GM19025 (cell line): ENCODE results near the gene CD79B.
"Not testable (repeated sequence)": the region's sequence is repeated elsewhere in the genome, so short reads cannot be mapped to it uniquely, and the experiment has no call there.

Source experiments
- ATAC-seq: cut with Tn5 transposase; IDR thresholded peaks from one replicate; pipeline ENCODE4 v1.9.1; 2021; ENCODE audit warnings: mild to moderate bottlenecking, low read depth, moderate library complexity; ENCODE audit not compliant: unreplicated experiment

Gene CD79B

DNA sequence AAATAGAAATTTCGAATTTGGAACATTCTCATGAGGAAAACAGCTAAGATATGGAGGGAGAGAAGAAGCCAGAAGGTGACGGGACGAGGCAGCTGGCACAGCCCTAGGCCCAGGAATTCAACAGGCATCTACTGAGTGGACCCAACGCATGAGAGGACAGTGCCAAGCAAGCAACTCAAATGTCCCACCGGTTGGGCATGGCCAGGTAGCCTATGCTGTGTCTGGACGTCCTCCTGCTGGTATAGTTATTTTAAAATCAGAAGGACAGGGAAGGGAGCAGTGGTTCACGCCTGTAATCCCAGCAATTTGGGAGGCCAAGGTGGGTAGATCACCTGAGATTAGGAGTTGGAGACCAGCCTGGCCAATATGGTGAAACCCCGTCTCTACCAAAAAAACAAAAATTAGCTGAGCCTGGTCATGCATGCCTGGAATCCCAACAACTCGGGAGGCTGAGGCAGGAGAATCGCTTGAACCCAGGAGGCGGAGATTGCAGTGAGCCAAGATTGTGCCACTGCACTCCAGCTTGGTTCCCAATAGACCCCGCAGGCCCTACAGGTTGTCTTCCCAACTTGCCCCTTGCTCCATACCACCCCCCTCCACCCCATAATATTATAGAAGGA is 15.5 kb downstream of the CD79B start:
- ATAC-seq = no peak

DNA sequence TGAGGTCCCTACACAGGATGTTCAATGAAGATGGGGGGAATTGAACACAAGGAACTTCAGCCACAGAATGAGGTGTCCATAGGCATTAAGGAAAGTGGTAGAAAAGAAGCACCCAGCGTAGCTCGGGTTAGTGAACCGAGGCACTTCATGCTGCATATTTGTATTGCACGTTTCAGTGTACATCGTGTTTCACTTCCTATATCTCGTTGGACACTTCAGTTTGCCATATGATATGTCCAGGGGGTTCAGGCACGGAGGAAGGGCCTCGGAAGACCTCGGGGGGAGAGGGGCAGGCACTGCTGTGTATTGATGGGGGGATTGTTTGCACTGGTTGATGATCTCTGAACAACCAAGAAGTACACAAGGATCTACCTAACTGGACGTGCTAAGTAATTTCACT is 16.4 kb downstream of the CD79B start:
- not testable (repeated sequence) for ATAC-seq

DNA sequence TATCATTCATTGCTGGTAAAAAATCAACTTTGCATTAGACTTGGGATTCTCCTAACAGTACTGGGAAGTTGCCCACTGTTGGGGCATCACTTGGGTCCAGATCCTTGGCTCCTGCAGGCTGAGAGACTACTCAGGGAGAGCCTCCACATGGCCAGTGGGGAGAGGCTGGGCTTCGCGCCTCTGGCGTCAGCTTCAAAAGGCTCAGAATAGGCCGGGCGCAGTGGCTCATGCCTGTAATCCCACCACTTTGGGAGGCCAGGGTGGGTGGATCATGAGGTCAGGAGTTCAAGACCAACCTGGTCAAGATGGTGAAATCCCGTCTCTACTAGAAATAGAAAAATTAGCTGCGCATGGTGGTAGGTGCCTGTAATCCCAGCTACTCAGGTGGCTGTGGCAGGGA is 17.7 kb downstream of the CD79B start:
- ATAC-seq = no peak

DNA sequence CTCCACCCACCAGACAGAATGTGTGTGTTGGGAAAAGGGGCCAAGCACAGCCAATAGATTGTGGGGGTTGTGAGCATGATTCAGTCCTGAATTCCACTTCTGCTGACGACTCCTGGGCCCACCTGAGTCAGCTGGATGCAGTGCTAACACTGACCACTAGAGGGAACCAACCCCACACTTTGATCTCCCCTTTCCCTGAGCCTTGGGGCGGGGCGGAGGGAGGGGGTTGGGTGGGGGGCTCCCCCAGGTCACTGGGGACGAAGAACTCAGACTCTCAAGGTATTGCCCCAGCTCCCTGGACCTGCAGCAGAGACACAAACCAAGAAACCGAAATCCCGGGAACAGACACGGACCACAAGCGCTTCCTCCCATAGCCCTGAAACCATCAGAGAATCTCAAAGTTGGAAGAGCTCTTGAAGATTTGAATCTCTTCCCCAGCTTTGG is 20.5 kb downstream of the CD79B start:
- ATAC-seq = no peak

DNA sequence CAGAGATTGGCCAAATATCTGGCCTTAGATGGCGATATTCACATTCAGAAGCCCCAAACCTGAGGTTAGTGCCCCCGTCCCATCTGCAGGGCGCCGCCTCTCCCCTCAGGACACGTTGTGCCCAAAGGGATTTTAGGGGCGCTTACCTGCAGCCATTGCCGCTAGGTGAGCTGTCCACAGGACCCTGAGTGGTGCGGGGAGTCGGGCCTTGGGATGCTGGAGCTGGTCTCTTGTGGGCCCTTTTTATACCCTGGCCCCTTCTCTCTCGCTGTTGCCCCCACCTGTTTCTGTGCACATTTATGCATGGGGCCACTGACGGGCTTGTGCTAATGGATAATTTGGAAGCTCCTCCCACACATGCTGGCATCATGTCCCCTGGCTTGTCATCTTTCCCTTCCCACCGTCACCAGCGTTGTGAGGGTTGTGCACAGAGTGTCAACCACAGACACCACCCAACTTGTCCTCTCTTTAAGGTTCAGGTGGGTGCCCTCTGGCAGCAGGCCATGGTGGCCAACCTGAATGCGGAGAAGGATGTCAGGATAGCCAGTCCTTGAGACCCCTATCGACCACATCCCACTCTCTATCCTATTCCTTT is 21.0 kb downstream of the CD79B start, which contains the start of gene CSHL1:
Gene CSHL1 (minus strand): TSS at position 218 of the 595 bp plus-strand sequence. CDS start 62 bp downstream, at position 156.
- no peak for ATAC-seq

DNA sequence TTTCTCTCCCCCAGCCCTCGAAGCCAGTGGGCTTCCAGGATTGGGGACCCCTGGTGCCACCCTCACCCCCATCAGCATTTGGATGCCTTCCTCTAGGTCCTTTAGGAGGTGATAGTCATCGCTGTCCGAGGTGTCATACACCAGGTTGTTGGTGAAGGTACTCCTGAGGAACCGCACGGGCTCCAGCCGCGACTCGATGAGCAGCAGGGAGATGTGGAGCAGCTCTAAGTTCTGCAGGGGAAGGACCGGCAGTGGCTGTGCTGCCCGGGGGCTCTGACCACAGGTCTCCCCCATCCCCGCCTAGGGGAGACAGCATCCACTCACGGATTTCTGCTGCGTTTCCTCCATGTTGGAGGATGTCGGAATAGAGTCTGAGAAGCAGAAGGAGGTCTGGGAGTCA is 22.0 kb downstream of the CD79B start:
- no peak for ATAC-seq

DNA sequence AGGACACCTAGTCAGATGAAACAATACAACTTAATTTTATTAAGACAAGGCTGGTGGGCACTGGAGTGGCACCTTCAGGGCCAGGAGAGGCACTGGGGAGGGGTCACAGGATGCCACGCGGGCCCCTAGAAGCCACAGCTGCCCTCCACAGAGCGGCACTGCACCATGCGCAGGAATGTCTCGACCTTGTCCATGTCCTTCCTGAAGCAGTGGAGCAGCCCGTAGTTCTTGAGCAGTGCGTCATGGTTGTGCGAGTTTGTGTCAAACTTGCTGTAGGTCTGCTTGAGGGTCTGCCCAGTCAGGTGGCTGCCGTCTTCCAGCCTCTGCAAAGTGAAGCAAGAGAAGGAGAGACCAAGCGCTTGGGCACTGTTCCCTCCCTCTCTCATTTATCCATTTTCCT is 22.5 kb downstream of the CD79B start:
- not testable (repeated sequence) for ATAC-seq

DNA sequence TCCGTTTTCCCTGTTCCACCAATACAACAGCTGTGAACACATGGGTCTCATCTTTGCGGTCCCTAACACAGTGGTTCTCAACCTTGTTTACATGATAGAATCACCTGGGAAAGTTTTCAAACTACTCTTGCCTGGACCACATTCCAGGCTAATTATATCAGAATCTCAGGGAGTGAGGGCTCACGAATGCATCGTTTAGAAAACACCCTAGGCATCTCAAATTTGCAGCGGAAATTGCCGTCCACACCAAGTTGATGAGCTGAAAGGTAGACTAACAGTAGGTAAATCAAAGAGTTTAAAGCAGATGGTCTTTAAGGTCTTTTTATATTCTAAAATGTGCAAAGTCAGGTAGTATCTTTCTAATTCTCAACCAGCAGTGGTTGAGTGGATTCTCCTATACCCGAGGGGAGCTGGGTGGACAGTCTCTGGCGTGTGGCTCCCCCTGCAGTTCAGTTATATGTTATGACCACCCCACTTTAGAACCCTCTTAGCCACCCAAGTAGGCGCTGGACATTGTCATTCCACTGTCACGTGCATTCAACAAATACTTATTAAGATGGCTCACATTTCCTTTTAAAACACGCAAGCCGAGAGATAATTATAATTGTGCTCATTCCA is 24.9 kb downstream of the CD79B start:
- ATAC-seq = not testable (repeated sequence)

DNA sequence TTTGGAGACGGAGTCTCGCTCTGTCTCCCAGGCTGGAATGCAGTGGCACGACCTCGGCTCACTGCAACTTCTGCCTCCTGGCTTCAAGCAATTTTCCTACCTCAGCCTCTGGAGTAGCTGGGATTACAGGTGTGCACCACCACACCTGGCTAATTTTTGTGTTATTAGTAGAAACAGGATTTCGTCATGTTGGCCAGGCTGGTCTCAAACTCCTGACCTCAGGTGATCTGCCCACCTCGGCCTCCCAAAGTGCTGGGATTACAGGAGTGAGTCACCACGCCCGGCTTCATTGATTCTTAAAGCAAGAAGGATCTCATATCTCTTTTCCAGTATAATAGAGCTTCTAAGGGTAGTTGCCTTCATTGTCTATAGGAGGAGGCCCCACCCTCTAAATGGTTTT is 27.3 kb downstream of the CD79B start:
- not testable (repeated sequence) for ATAC-seq

DNA sequence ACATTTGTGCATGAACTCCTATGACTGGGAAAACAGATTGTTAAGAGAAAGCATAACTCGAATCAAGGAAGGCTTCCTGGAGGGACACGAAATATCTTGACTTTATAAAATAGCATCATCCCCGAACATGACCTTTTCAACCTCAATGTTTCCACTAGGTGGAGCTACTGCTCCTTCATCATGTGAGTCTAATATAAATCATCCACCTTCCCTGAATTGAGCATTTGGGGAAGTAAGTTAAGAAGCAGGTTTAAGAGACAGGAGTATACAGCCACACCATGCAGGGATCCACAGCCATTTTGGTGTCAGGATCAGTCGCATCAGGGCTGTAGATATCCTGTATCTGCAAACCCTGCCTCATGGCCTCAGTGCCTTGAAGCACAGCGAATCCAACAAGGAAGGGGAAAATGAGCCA is 28.3 kb downstream of the CD79B start:
- ATAC-seq = not testable (repeated sequence)

DNA sequence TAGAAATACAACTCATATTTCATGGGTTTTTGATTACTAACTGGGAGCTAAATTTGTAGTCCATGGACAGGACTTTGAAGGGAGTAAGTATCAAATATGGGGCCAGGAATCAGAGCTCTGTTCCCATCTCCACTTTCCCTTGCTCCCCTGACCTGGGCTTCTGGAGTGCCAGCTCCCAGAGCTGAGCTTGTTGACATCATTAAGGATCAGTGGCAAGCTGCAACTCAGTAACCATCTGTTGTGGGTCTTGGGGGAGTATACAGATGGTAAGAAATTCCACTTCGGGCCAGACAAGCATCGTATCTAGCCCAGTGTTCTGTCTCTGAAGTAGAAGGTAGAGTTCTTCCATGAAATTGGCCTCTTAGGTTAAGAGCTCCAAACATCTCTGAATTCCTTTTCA is 30.2 kb downstream of the CD79B start:
- ATAC-seq = not testable (repeated sequence)

DNA sequence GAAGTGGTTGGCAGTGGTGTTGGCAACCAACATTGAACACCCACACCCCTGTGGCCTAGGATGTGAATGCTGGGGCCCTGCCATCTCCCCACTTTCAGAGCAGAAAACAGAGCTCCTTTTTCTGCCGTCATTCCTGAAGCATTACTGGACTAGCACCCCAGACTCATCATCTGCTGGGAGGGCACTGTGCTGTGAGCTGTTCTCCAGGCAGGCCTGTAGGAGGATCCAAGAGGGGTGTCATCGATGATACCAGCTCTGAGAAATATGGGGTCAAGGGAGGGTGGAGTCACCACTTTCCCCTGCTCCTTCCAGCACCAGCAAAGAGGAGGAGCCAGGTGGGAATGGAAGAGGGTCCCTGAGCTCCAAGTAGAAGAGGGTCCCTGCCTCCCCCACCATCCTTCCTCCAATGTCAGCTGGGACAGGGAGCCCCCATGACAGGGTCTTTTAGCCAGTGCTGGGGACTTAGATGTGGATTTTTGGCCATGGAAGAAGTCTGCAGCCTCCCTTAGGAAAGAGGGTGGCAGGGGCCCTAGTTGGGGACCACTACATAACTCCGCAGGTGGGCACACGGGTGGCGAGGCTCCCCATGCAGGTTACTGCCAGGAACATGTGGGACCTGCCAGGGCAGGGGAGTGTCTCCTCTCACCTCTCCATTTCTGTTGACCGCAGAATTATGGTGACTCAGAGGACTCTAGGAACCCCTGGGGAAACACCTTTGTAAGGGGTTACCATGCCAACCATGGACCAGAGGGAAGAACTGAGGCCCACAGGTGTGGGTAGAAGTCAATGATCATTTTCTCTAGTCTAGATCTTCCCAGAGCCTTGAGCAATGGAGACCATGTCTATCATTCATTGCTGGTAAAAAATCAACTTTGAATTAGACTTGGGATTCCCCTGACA is 33.0 kb downstream of the CD79B start:
- not testable (repeated sequence) for ATAC-seq

DNA sequence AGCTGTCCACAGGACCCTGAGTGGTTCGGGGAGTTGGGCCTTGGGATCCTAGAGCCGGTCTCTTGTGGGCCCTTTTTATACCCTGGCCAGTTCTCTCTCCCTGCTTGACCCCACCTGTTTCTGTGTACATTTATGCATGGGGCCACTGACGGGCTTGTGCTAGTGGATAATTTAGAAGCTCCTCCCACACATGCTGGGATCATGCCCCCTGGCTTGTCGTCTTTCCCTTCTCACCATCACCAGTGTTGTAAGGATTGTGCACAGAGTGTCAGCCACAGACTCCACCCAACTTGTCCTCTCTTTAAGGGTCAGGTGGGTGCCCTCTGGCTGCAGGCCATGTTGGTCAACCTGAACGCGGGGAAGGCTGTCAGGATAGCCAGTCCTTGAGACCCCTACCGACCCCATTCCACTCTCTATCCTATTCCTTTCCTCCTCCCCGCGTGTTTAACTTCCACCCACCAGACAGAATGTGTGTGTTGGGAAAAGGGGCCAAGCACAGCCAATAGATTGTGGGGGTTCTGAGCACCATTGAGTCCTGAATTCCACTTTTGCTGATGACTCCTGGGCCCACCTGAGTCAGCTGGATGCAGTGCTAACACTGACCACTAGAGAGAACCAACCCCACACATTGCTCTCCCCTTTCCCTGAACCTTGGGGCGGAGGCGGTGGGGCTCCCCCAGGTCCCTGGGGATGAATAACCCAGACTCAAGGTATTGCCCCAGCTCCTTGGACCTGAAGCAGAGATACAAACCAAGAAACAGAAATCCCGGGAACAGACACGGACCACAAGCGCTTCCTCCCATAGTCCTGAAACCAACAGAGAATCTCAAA is 35.4 kb downstream of the CD79B start, which contains the start of gene CSH1:
Gene CSH1 (minus strand): TSS at position 51 of the 831 bp plus-strand sequence. CDS start 63 bp downstream, outside the sequence.
- not testable (repeated sequence) for ATAC-seq

DNA sequence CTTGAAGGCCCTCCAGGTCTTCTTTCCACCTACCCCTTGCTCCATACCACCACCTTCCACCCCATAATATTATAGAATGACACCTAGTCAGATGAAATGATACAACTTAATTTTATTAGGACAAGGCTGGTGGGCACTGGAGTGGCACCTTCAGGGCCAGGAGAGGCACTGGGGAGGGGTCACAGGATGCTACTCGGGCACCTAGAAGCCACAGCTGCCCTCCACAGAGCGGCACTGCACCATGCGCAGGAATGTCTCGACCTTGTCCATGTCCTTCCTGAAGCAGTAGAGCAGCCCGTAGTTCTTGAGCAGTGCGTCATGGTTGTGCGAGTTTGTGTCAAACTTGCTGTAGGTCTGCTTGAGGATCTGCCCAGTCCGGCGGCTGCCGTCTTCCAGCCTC is 37.3 kb downstream of the CD79B start:
- ATAC-seq = not testable (repeated sequence)

DNA sequence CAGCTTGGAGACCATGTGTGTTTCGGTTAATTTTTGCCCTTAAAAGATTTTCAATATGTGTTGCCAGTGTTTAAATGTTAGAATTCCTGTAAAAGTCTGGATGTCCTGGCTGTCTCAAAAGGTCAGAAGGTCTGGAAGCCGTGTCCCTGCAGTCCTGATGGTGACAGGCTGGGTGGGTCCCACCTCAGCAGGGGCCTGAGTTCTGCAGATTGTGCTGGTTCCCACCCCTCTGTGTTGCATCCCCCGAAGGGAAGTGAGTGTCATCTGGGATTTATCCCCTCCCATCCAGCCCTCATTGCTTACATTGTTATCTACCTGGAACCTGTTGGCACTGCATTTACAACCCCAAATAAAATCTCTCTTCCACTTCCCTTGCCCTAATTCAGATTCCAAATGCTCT is 38.1 kb downstream of the CD79B start:
- not testable (repeated sequence) for ATAC-seq

DNA sequence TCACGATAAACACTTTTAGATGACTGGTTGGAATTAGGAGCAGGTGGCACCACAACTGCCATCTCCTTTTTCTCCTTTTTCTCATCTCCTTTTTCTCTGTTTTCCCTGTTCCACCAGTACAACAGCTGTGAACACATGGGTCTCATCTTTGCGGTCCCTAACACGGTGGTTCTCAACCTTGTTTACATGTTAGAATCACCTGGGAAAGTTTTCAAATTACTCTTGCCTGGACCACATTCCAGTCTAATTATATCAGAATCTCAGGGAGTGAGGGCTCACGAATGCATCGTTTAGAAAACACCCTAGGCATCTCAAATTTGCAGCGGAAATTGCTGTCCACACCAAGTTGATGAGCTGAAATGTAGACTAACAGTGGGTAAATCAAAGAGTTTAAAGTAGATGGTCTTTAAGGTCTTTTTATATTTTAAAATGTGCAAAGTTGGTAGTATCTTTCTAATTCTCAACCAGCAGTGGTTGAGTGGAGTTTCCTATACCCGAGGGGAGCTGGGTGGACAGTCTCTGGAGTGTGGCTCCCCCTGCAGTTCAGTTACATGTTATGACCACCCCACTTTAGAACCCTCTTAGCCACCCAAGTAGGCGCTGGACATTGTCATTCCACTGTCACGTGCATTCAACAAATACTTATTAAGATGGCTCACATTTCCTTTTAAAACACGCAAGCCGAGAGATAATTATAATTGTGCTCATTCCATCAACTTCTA is 39.7 kb downstream of the CD79B start:
- not testable (repeated sequence) for ATAC-seq

DNA sequence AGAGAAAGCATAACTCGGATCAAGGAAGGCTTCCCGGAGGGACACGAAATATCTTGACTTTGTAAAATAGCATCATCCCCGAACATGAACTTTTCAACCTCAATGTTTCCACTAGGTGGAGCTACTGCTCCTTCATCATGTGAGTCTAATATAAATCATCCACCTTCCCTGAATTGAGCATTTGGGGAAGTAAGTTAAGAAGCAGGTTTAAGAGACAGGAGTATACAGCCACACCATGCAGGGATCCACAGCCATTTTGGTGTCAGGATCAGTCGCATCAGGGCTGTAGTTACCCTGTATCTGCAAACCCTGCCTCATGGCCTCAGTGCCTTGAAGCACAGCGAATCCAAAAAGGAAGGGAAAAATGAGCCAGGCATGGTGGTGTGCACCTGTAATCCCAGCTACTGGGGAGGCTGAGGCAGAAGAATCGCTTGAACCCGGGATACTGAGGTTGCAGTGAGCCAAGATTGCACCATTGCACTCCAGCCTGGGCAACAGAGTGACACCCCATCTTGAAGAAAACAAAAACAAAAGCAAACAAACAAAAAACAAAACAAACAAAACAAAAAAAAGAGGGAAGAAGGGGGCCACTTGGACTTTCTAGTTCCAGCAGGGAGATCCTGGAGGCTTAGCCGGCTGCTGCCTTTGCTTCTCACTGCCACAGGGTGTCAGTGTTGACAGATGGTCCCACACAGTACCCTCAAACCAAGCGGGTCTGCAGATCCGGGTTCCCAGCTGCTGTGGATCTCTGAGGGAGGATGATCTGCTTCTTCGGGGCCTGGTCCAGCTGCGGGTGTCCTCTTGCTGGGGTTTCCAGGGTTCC is 42.9 kb downstream of the CD79B start:
- ATAC-seq = not testable (repeated sequence)

DNA sequence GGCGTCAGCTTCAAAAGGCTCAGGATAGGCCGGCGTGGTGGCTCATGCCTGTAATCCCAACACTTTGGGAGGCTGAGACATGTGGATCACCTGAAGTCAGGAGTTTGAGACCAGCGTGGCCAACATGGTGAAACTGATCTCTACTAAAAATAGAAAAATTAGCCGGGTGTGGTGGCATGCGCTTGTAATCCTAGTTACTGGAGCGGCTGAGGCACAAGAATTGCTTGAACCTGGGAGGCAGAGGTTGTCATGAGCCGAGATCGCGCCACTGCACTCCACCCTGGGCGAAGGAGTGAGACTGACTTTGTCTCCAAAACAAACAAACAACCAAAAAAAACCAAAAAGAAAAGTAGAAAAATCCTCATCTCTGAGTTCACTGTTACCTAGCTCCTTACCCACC is 47.0 kb downstream of the CD79B start:
- ATAC-seq = not testable (repeated sequence)
